ENCODE measurements around the gene RYR3. TPM values are rescaled to one million over a fixed set of nuclear protein-coding genes. Genes with fewer than 3 reads are reported as not detected.
A peak's percentile ranks its signal among the peaks of the same experiment; 100 is the strongest.

The RYR3 gene
- total RNA-seq, 1 donor, result not detected

DNA sequence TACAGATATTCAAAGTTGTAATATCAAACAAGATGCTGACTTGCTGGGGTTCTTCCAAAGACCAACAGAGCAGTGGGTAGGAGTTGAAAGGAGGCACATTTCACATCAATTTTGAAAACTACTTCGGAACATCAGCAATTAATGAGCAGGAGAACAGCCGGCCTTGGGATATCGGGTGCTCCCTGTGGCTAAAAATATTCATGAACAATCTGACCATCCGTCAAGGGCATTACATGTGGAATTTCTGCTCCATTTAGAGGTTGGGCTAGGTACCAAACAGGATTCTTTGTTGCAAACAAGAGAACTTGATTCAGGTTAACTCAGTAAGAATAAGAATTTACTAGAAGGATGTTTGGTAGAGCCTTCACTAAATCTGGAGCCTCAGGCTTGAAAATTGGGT is 223.9 kb downstream of the RYR3 start:
- no peak for DNase-seq (ENCODE audit: low read depth)
- no peak overlapping the region for H3K4me3 ChIP-seq (ENCODE audit: low read depth, low read length)
- TF ChIP-seq, protein P1, sequence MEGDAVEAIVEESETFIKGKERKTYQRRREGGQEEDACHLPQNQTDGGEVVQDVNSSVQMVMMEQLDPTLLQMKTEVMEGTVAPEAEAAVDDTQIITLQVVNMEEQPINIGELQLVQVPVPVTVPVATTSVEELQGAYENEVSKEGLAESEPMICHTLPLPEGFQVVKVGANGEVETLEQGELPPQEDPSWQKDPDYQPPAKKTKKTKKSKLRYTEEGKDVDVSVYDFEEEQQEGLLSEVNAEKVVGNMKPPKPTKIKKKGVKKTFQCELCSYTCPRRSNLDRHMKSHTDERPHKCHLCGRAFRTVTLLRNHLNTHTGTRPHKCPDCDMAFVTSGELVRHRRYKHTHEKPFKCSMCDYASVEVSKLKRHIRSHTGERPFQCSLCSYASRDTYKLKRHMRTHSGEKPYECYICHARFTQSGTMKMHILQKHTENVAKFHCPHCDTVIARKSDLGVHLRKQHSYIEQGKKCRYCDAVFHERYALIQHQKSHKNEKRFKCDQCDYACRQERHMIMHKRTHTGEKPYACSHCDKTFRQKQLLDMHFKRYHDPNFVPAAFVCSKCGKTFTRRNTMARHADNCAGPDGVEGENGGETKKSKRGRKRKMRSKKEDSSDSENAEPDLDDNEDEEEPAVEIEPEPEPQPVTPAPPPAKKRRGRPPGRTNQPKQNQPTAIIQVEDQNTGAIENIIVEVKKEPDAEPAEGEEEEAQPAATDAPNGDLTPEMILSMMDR (IDR thresholded peaks at IDR 0.05; ENCODE audit: insufficient read depth, low read depth, low read length), result no peak

DNA sequence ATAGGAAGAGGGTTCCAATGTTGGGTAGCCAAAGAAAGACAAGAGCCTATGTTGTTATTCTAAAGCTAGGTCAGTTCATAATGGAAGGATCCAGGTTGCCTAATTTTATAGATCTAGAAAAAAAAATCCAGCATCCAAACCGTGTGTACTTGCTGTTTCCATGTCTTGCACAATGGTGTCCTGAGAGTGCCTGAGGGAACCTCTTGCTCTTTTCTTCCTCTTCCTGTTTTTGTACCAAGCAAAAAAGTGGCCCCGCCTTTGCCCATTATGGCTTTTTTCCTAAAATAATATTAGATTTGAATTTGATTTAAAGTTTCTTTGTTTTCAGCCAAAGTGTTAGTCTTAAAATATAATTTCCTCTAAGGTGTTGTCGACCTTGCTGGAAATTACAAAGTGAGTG is 224.4 kb downstream of the RYR3 start:
- DNase-seq (ENCODE audit: low read depth), result no peak
- no peak overlapping the region for H3K4me3 ChIP-seq (ENCODE audit: low read depth, low read length)
- TF ChIP-seq, protein P1 (IDR thresholded peaks at IDR 0.05; ENCODE audit: insufficient read depth, low read depth, low read length), result no peak

DNA sequence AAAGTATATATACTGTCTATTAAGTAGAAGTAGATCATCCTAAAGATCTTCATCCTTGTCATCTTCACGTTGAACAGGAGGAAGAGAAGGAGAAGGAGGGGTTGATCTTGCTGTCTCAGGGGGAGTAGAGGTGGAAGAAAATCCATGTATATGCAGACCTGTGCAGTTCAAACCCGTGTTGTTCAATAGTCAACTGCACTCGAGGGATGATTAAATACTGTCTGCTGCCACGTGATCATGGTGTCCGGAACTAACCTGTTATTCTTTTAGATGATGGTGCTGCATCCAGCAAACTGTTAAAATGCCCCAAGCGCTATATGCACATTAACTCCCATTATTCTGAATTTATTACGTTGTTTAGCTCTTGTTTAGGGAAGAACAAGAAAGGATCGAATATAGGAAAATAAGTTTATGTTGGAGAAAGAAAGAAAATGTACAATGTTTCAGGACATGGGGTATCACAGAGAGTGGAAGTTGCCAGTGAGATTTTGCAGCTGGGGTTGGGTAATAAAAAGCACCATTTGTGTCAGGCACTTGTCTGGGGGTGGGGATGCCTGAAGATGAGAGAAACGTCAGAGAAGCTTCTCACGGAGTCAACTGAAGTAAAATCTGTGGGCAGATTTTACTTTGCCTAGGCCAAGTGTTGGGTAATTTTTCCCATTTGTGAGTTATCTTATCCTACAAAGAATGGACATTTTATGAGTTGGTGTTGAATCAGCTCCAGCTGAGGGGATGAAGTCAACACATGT is 229.2 kb downstream of the RYR3 start:
- TF ChIP-seq, protein P1 (IDR thresholded peaks at IDR 0.05; ENCODE audit: insufficient read depth, low read depth, low read length), result no peak
- no peak overlapping the region for H3K4me3 ChIP-seq (ENCODE audit: low read depth, low read length)
- no peak for DNase-seq (ENCODE audit: low read depth)

DNA sequence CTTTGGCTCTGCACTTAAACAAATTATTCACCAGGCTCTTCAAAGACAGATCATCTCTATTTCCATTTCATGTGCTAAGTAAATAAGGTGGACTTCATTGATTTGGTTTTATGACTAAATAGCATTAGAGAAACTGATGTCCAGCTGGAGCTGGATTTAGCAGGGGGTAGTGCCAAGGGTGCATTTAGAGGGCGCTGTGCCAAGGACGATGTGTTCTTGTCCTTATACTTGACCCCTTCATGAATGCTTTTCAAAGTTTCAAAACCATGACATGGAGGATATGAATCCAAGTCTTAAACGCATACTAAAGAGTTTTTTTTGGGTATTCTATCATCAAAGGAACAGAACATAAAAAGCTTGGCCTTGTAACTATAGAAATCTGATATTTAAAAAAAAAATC is 233.2 kb downstream of the RYR3 start:
- no peak overlapping the region for H3K4me3 ChIP-seq (ENCODE audit: low read depth, low read length)
- no peak for DNase-seq (ENCODE audit: low read depth)
- TF ChIP-seq, protein P1 (IDR thresholded peaks at IDR 0.05; ENCODE audit: insufficient read depth, low read depth, low read length), result no peak

DNA sequence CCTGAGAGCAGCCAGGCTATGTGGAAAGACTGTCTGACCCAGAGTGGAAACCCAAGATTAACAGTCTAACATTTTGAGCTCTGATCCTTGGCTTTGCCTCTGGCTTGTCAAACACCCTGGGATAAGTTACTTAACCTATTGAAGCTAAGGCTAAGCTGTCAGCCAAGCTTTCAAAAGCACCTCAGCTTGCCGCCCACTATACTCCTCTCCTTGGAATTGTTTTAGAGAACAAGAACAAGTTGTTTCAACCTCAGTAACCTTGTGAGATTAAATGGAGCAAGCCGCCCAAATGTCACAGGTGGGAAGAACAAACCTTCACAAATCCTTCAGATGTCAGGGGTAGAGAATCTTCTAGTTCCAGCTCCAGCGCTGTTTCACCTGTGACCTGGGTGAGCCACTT is 235.1 kb downstream of the RYR3 start:
- TF ChIP-seq, protein P1 (IDR thresholded peaks at IDR 0.05; ENCODE audit: insufficient read depth, low read depth, low read length), result no peak
- no peak overlapping the region for H3K4me3 ChIP-seq (ENCODE audit: low read depth, low read length)
- DNase-seq (ENCODE audit: low read depth), result no peak

DNA sequence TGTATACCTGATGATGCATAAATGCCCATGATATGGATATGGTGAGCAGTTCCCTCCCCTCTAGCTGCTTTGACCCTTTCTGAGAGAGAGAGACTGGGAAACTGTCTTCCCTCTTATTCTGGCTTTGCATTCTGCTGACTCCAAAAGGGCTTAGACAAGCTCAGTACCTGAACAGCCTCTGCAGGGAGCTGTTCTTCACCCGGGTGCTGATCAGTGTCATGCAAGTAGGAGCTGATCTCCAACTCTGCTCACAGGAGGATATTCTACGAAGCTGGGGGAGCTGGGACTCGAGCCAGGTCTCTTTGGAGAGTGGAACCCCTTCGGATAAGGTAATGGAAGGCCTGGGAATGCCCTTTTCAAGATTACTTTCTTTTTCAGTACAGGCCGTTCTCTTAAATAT is 237.1 kb downstream of the RYR3 start:
- TF ChIP-seq, protein P1 (IDR thresholded peaks at IDR 0.05; ENCODE audit: insufficient read depth, low read depth, low read length), result no peak
- no peak overlapping the region for H3K4me3 ChIP-seq (ENCODE audit: low read depth, low read length)
- DNase-seq (ENCODE audit: low read depth), result peak; percentile 16

DNA sequence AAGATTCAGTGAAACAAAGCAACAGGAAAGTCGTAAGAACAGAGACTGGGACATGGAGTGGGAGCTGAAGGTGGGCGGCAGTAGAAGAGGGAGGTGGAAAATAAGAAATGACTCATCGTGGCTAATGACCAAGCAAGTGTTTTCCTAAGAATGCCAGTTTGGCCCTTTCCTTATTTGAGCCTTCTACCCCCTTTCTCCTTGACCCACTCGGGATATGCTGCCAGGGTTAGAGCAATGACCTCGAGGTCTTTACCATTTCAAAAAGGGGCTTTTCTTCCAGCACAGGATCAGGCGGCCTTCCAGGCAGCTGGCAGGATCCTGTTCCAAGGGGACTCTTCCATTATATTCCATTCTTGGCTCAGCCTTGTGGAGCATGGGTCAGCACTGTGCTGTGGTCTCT is 241.1 kb downstream of the RYR3 start:
- DNase-seq (ENCODE audit: low read depth), result no peak
- H3K4me3 ChIP-seq (ENCODE audit: low read depth, low read length), result no peak overlapping the region
- TF ChIP-seq, protein P1 (IDR thresholded peaks at IDR 0.05; ENCODE audit: insufficient read depth, low read depth, low read length), result no peak

Measured in fibroblast of villous mesenchyme (primary cell).